GM18867 (cell line): ENCODE data around the gene LEFTY2.
"Not testable (repeated sequence)": the region's sequence is repeated elsewhere in the genome, so short reads cannot be mapped to it uniquely, and the experiment has no call there.

ENCODE experiments used
- ATAC-seq: cut with Tn5 transposase; IDR thresholded peaks from one replicate; pipeline ENCODE4 v1.9.1; 2021; ENCODE audit warnings: mild to moderate bottlenecking, moderate library complexity; ENCODE audit not compliant: unreplicated experiment

Gene LEFTY2

GRCh38 chr1:225908013-225908640 lies 32.9 kb downstream of the LEFTY2 start:
- no peak for ATAC-seq

GRCh38 chr1:225907341-225907740 lies 33.7 kb downstream of the LEFTY2 start:
- ATAC-seq = no peak

GRCh38 chr1:225906467-225906866 lies 34.6 kb downstream of the LEFTY2 start:
- no peak for ATAC-seq

GRCh38 chr1:225903623-225904022 lies 37.4 kb downstream of the LEFTY2 start:
- ATAC-seq = no peak

- no peak for ATAC-seq
Measured at GRCh38 chr1:225899044-225899925, 41.7 kb downstream of the LEFTY2 start.

- no peak for ATAC-seq
Measured at GRCh38 chr1:225897595-225898514, 43.2 kb downstream of the LEFTY2 start.

- peak; percentile 100 for ATAC-seq
Measured at GRCh38 chr1:225896937-225897549, 44.0 kb downstream of the LEFTY2 start.

- no peak for ATAC-seq
Measured at GRCh38 chr1:225896494-225896893, 44.5 kb downstream of the LEFTY2 start.

- no peak for ATAC-seq
Measured at GRCh38 chr1:225892307-225892706, 48.7 kb downstream of the LEFTY2 start.

GRCh38 chr1:225891229-225891972 lies 49.6 kb downstream of the LEFTY2 start:
- ATAC-seq = no peak

GRCh38 chr1:225890346-225891228 lies 50.4 kb downstream of the LEFTY2 start:
- ATAC-seq = no peak

GRCh38 chr1:225889743-225890142 lies 51.3 kb downstream of the LEFTY2 start:
- no peak for ATAC-seq

GRCh38 chr1:225888898-225889601 lies 52.0 kb downstream of the LEFTY2 start, which contains the start of gene LEFTY1:
Gene LEFTY1 (minus strand): TSS chr1:225889146. CDS start chr1:225889066, 80 bp downstream.
- ATAC-seq = no peak

- no peak for ATAC-seq
Measured at GRCh38 chr1:225888289-225888897, 52.6 kb downstream of the LEFTY2 start.

- ATAC-seq = not testable (repeated sequence)
Measured at GRCh38 chr1:225887554-225888288, 53.3 kb downstream of the LEFTY2 start.

GRCh38 chr1:225887030-225887314 lies 54.0 kb downstream of the LEFTY2 start:
- no peak for ATAC-seq
